Common myeloid progenitor, CD34-positive (primary cell): ENCODE measurements around the gene ARMC9.

Experiments
- CTCF ChIA-PET: fragments of 350-600 bp; sonication (Branson Sonifier 250); formaldehyde crosslinking; loops from one replicate; lab custom pipeline; 2021; ENCODE audit warnings: antibody characterized with exemption; lab: Charles Lee
- POLR2A ChIA-PET: fragments of 350-600 bp; sonication (Branson Sonifier 250); formaldehyde crosslinking; loops from one replicate; lab custom pipeline; 2021; ENCODE audit warnings: antibody characterized with exemption; lab: Charles Lee
- DNase-seq, 3 donors: peaks; one replicate each; pipeline versions ENCODE4 v3.0.0 to v3.0.0-alpha.2; 2013
- H3K27ac ChIP-seq, 2 experiments: 1 replicate in 1 of 2; 2 replicates in 1 of 2; pipeline ENCODE4 v1.7.0; 2013; ENCODE audit warnings: inconsistent platforms in 2 of 2, low read length in 2 of 2, mild to moderate bottlenecking in 2 of 2, low read depth in 1 of 2, moderate library complexity in 1 of 2; ENCODE audit not compliant: severe bottlenecking in 2 of 2, insufficient read depth in 1 of 2, poor library complexity in 1 of 2
- H3K27me3 ChIP-seq, 5 experiments: replicated peaks in 2 of 5; 1 replicate in 3 of 5; 2 replicates in 2 of 5; pipeline versions ENCODE4 v1.6.1 to v1.7.0; 2013; ENCODE audit warnings: low read length in 4 of 5, mild to moderate bottlenecking in 2 of 5, moderate library complexity in 2 of 5, inconsistent platforms in 1 of 5; ENCODE audit not compliant: insufficient read depth in 5 of 5, control insufficient read depth in 4 of 5
- H3K36me3 ChIP-seq, 4 experiments: 1 replicate in 2 of 4; 2 replicates in 2 of 4; pipeline versions ENCODE4 v1.6.1 to v1.7.0; 2013; ENCODE audit warnings: low read length in 3 of 4, control low read depth in 1 of 4, mild to moderate bottlenecking in 1 of 4; ENCODE audit not compliant: control insufficient read depth in 4 of 4, insufficient read depth in 4 of 4
- H3K4me1 ChIP-seq, 4 experiments: 1 replicate in 3 of 4; 2 replicates in 1 of 4; pipeline versions ENCODE4 v1.6.1 to v1.7.1; 2013; ENCODE audit warnings: low read length in 3 of 4, mild to moderate bottlenecking in 3 of 4, control low read depth in 1 of 4, inconsistent platforms in 1 of 4, moderate library complexity in 1 of 4; ENCODE audit not compliant: control insufficient read depth in 4 of 4, insufficient read depth in 4 of 4; ENCODE audit errors: control extremely low read depth in 1 of 4
- H3K4me3 ChIP-seq, 7 experiments: 1 replicate in 4 of 7; 2 replicates in 3 of 7; pipeline versions ENCODE4 v1.5.1 to v1.7.0; 2013; ENCODE audit warnings: mild to moderate bottlenecking in 7 of 7, low read length in 6 of 7, moderate library complexity in 6 of 7, inconsistent platforms in 2 of 7, low read depth in 2 of 7, control low read depth in 1 of 7; ENCODE audit not compliant: insufficient read depth in 4 of 7, control insufficient read depth in 1 of 7; ENCODE audit errors: extremely low read depth in 1 of 7
- H3K9me3 ChIP-seq, 5 experiments: 1 replicate in 4 of 5; 2 replicates in 1 of 5; pipeline versions ENCODE4 v1.6.1 to v1.7.1; 2013; ENCODE audit warnings: low read length in 4 of 5, mild to moderate bottlenecking in 2 of 5, inconsistent platforms in 1 of 5, low read depth in 1 of 5, moderate library complexity in 1 of 5; ENCODE audit not compliant: control insufficient read depth in 4 of 5, insufficient read depth in 2 of 5; ENCODE audit errors: control extremely low read depth in 1 of 5
- WGBS: methylation state at CpG from one replicate; pipeline ENCODE4 v1.1.5; 2013; ENCODE audit not compliant: insufficient coverage; 5-methylcytosine and 5-hydroxymethylcytosine counted together

Gene ARMC9

DNA sequence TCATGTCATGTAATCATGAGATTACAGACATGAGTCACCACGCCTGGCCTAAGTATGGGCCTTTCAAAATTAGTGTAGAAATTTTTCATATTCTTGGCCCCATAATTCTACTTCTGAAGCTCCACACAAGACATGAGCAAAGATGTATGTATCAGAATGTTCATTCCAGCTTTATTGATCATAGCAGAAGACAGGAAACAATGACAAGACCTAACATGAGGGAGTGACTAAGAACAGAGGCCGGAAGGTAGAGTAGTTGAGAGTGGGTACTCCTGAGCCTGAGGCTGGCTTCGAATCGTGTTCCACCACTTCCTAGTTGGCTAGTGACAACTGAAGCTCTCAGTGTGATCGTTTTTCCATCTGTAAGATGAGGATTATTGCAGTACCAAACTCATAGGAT lies 89.3 kb downstream of the ARMC9 start:
- Histone ChIP-seq H3K4me1 (peaks cover 0 to 5% (median 2%) of the 10 kb centered on the region in 4 experiments), H3K36me3 (no peaks in the 10 kb centered on the region), H3K27me3 (no peaks in the 10 kb centered on the region), H3K27ac (no peak overlapping the region), H3K4me3 (no peak overlapping the region), H3K9me3 (peaks cover 0 to 3% (median 0%) of the 10 kb centered on the region in 5 experiments)
- CTCF ChIA-PET, result interaction anchor here (0.7 to 1.4 kb wide), 3 partner anchors 23 to 125 kb away, joined by 3 to 5 read pairs (median 5); no protein-coding TSS in a partner anchor
- 96% methylated on average over 3 of the region's 5 CpGs for WGBS
- no peak for DNase-seq
- POLR2A ChIA-PET, result no interaction called here

DNA sequence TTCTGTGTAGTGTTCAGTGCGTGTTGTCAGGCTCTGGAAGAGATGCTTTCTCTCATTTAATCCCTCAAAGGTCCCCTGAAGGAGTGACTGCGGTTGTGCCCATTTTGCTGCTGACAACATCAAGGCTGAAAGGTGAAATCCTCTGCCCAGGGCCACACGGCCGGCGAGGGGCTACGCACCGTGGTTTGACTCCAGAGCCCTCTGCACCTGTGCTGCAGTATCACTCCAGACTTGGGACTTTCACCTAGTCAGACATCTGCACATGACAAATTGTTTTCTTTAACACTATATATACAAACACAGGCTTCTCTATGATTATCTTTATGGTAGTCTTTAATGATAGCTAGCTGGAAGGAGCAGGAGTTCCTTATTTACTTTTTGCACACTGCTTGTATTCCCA lies 90.2 kb downstream of the ARMC9 start:
- Histone ChIP-seq H3K27me3 (no peaks in the 10 kb centered on the region), H3K27ac (no peak overlapping the region), H3K36me3 (no peaks in the 10 kb centered on the region), H3K4me3 (no peak overlapping the region), H3K4me1 (peaks cover 0 to 5% (median 2%) of the 10 kb centered on the region in 4 experiments), H3K9me3 (peaks cover 0 to 3% (median 0%) of the 10 kb centered on the region in 5 experiments)
- POLR2A ChIA-PET, result no interaction called here
- 91% methylated on average over 4 of the region's 7 CpGs for WGBS
- DNase-seq, result no peak
- CTCF ChIA-PET, result no interaction called here

DNA sequence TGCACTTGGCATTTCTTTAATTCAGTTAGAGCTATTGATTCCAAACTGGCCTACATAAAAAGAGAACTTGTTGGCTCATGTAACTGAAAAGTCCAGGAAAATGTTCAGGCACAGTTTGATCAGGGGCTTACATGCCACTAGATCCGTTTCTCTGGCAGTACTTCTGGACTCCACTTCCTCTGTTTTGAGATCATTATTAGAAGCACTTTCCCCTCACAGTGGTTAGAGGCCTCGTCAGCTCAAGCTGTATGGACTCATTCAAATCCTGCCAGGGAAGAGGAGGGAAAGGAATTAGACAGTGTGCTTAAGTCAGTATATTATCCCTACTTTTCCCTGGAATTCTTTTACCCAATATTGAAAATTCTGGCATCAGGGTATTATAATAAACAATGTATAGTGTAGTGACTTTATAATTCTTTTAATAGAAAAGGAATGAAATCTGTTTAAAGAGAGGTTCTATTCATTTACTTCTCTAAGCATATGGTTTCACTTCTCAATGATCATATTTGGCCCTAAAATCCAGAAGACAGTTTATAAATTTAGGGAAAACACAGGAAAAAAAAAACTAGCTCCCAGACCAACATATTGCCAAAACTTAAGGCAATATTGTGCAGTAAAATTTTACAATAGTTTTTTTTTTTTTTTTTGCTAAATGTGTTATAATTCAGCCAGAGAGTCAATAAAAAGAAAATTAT lies 92.0 kb downstream of the ARMC9 start:
- H3K27me3 ChIP-seq, result no peaks in the 10 kb centered on the region
- 17% methylated on average over 1 of the region's 2 CpGs for WGBS
- ChIA-PET POLR2A (no interaction called here), CTCF (interaction anchor here (0.7 to 1.4 kb wide), 4 partner anchors 8 to 186 kb away, joined by 3 to 5 read pairs (median 3); no protein-coding TSS in a partner anchor)
- no peak overlapping the region for H3K27ac ChIP-seq
- no peaks in the 10 kb centered on the region for H3K36me3 ChIP-seq
- H3K9me3 ChIP-seq, result peaks cover 0 to 3% (median 0%) of the 10 kb centered on the region in 5 experiments
- DNase-seq, result peak in 2 of 3 donors; percentile 13 to 21
- H3K4me3 ChIP-seq, result no peak overlapping the region
- H3K4me1 ChIP-seq, result peaks cover 5 to 21% (median 12%) of the 10 kb centered on the region in 4 experiments

DNA sequence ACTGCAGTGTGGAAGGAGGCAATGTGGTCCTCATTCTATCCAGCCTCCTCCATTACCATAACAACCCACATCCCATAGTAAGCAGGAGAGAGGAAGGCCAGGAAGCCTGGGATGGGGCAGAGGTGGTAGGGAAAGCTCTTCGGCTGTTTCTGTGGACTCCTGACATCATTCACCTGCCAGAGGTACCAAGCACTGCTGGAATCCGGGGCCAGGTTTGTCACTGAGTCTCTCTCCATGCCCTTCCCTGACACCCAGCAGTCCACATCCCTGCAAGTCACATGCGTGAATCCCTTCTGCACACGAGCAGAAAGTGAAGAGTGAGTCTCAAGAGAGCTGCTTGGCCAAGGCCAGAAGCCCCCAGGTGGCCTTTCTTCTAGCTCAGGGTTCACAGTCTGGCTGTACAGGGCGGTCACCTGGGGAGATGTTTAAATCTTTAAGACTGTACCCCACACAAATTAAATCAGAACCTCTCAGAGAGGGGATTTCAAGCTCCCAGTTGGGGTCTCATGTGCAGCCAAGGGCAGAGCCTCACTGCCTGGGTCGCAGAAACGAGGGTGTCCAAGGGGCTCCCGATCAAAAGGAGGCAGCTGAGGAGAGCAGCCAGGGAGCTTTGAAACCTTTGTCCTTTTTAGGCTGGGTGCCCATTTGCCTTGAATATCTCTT lies 94.2 kb downstream of the ARMC9 start:
- WGBS, result 100% methylated on average over 4 of the region's 8 CpGs
- no peaks in the 10 kb centered on the region for H3K27me3 ChIP-seq
- no peaks in the 10 kb centered on the region for H3K9me3 ChIP-seq
- DNase-seq, result no peak
- H3K4me3 ChIP-seq, result no peak overlapping the region
- peaks cover 5 to 28% (median 14%) of the 10 kb centered on the region in 4 experiments for H3K4me1 ChIP-seq
- CTCF ChIA-PET, result interaction anchor here (0.9 to 1.4 kb wide), 2 partner anchors 11 to 14 kb away, joined by 3 to 4 read pairs; no protein-coding TSS in a partner anchor
- POLR2A ChIA-PET, result no interaction called here
- H3K27ac ChIP-seq, result no peak overlapping the region
- H3K36me3 ChIP-seq, result no peaks in the 10 kb centered on the region

DNA sequence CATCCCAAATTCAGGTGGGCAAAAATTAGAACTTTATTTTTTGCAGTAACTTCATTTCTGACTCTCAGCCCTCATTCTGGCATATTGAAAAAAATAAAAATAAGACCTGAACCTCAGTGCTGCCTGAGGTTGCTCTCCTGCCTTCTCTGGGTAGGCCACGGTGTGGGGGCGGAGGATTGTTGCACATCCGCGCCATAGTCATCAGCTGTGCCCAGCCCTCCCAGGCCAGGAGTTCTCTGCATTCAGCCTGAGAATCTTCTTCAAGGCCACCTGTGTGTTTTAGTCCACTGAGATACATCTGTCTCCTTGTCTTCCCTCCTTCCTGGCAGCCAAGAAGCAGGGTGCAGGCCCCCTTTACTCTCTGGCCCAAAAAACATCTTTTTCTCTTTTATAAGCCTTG lies 94.7 kb downstream of the ARMC9 start:
- no peak for DNase-seq

DNA sequence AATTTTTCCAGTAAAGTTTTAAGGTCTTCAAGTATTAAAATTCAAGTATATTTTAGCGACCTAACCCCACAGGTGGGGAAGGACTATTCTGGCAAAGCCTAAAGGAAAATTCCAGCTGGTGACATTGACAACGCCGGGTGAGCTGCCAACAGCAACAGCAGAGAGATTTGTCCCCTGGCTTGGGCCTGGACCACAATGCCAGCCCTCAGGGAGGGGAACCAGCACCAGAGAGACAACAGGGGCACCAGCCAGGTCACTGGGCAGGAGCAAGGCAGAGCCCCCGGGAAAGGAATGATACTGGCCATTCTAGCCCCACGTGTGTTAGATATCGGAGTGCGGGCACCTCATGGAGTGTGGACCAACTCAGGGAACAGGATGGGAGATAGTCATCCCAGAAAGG lies 95.7 kb downstream of the ARMC9 start:
- DNase-seq, result no peak
- H3K36me3 ChIP-seq, result no peaks in the 10 kb centered on the region
- ChIA-PET POLR2A (no interaction called here), CTCF (interaction anchor here (1.0 to 3.7 kb wide), 6 partner anchors 10 to 120 kb away, joined by 3 to 22 read pairs (median 3); no protein-coding TSS in a partner anchor)
- H3K4me3 ChIP-seq, result no peak overlapping the region
- no peaks in the 10 kb centered on the region for H3K9me3 ChIP-seq
- peaks cover 5 to 30% (median 14%) of the 10 kb centered on the region in 4 experiments for H3K4me1 ChIP-seq
- no peaks in the 10 kb centered on the region for H3K27me3 ChIP-seq
- WGBS, result 87% methylated on average over 7 of the region's 7 CpGs
- no peak overlapping the region for H3K27ac ChIP-seq

More for the DNA sequence above, 94.7 kb downstream of the ARMC9 start:
- H3K36me3 ChIP-seq, result no peaks in the 10 kb centered on the region
- H3K9me3 ChIP-seq, result no peaks in the 10 kb centered on the region
- H3K27me3 ChIP-seq, result no peaks in the 10 kb centered on the region
- 96% methylated on average over 4 of the region's 4 CpGs for WGBS
- ChIA-PET CTCF (interaction anchor here (0.9 to 1.4 kb wide), 2 partner anchors 11 to 14 kb away, joined by 3 to 4 read pairs; no protein-coding TSS in a partner anchor), POLR2A (no interaction called here)
- H3K4me3 ChIP-seq, result no peak overlapping the region
- H3K4me1 ChIP-seq, result peaks cover 5 to 28% (median 14%) of the 10 kb centered on the region in 4 experiments
- H3K27ac ChIP-seq, result no peak overlapping the region
